HFFc6 (cell line): ENCODE results near the gene SPECC1L. TPM values are rescaled to one million over a fixed set of nuclear protein-coding genes. Genes with fewer than 3 reads are reported as not detected.

ENCODE experiments used
- DNase-seq: peaks from one replicate; pipeline ENCODE4 v3.0.0-alpha.2; 2018
- H3K27ac Mint-ChIP-seq: 2 replicates; pipeline ENCODE4 v1.8.0; 2020; ENCODE audit warnings: mild to moderate bottlenecking, mixed read lengths
- H3K27me3 Mint-ChIP-seq: 2 replicates; pipeline ENCODE4 v1.8.0; 2021; ENCODE audit warnings: mild to moderate bottlenecking, moderate library complexity, mixed read lengths; ENCODE audit not compliant: insufficient read depth
- H3K36me3 Mint-ChIP-seq: 2 replicates; pipeline ENCODE4 v1.8.0; 2021; ENCODE audit warnings: low read depth, mixed read lengths
- H3K4me1 Mint-ChIP-seq: 2 replicates; pipeline ENCODE4 v1.8.0; 2020; ENCODE audit warnings: low read depth, mixed read lengths
- H3K4me3 Mint-ChIP-seq: 2 replicates; pipeline ENCODE4 v1.8.0; 2020; ENCODE audit warnings: mild to moderate bottlenecking, moderate library complexity, mixed read lengths
- H3K9me3 Mint-ChIP-seq: 2 replicates; pipeline ENCODE4 v1.8.0; 2020; ENCODE audit warnings: mild to moderate bottlenecking, mixed read lengths
- CTCF ChIP-seq: fragments of 200-600 bp; sonication (generic); IDR thresholded peaks from 2 replicates; pipeline ENCODE4 v1.5.0; 2021; ENCODE audit warnings: antibody characterized with exemption, mild to moderate bottlenecking
- total RNA-seq, 6 experiments: library from RNA; stranded (reverse); fragmentation: NEBNext Ultra II Directional; extraction: Animal tissue kit (Norgen Biotek cat#: 25700); gene quantifications; 2 replicates in 1 of 6; 3 replicates in 5 of 6; pipeline ENCODE4 v1.2.3, GENCODE V29; 2021

The SPECC1L gene
- total RNA-seq, 6 experiments from 2014 or later, result 47.3 to 61.5 (median 59.1) TPM

GRCh38 chr22:24359452-24360120, 89.0 kb downstream of the SPECC1L start:
- no peaks in the 10 kb centered on the region for H3K9me3 Mint-ChIP-seq
- no peak for TF ChIP-seq CTCF
- peaks cover 24% of the 10 kb centered on the region for H3K36me3 Mint-ChIP-seq
- H3K27ac Mint-ChIP-seq, result no peak overlapping the region
- DNase-seq, result no peak
- no peaks in the 10 kb centered on the region for H3K27me3 Mint-ChIP-seq
- peaks cover 25% of the 10 kb centered on the region for H3K4me1 Mint-ChIP-seq
- no peak overlapping the region for H3K4me3 Mint-ChIP-seq

- no peak for DNase-seq
- peaks cover 23% of the 10 kb centered on the region for H3K4me1 Mint-ChIP-seq
- peaks cover 34% of the 10 kb centered on the region for H3K36me3 Mint-ChIP-seq
- no peak for TF ChIP-seq CTCF
- H3K27me3 Mint-ChIP-seq, result no peaks in the 10 kb centered on the region
- no peak overlapping the region for H3K4me3 Mint-ChIP-seq
- no peak overlapping the region for H3K27ac Mint-ChIP-seq
- no peaks in the 10 kb centered on the region for H3K9me3 Mint-ChIP-seq
Measured at GRCh38 chr22:24361976-24362646, 91.5 kb downstream of the SPECC1L start.

GRCh38 chr22:24363243-24363642, 92.6 kb downstream of the SPECC1L start:
- no peak for TF ChIP-seq CTCF
- Mint-ChIP-seq H3K27me3 (no peaks in the 10 kb centered on the region), H3K4me1 (peaks cover 26% of the 10 kb centered on the region), H3K27ac (no peak overlapping the region), H3K36me3 (peaks cover 41% of the 10 kb centered on the region), H3K4me3 (no peak overlapping the region), H3K9me3 (no peaks in the 10 kb centered on the region)
- no peak for DNase-seq

GRCh38 chr22:24366701-24367100, 96.1 kb downstream of the SPECC1L start:
- no peak overlapping the region for H3K4me3 Mint-ChIP-seq
- DNase-seq, result no peak
- H3K36me3 Mint-ChIP-seq, result peaks cover 52% of the 10 kb centered on the region
- H3K27ac Mint-ChIP-seq, result no peak overlapping the region
- no peaks in the 10 kb centered on the region for H3K27me3 Mint-ChIP-seq
- H3K9me3 Mint-ChIP-seq, result no peaks in the 10 kb centered on the region
- TF ChIP-seq CTCF, result no peak
- H3K4me1 Mint-ChIP-seq, result peaks cover 27% of the 10 kb centered on the region

- H3K27ac Mint-ChIP-seq, result peak overlapping the region; percentile 58
- peak; percentile 35 for DNase-seq
- no peaks in the 10 kb centered on the region for H3K9me3 Mint-ChIP-seq
- H3K4me3 Mint-ChIP-seq, result no peak overlapping the region; the same call in 1 of the 2 replicates
- peaks cover 3% of the 10 kb centered on the region; the same call in 1 of the 2 replicates for H3K27me3 Mint-ChIP-seq
- H3K4me1 Mint-ChIP-seq, result peaks cover 27% of the 10 kb centered on the region
- peaks cover 61% of the 10 kb centered on the region for H3K36me3 Mint-ChIP-seq
- TF ChIP-seq CTCF, result no peak
Measured at GRCh38 chr22:24367841-24368240, 97.2 kb downstream of the SPECC1L start.
